ENCODE data around the gene NME8.

NME8 gene

DNA sequence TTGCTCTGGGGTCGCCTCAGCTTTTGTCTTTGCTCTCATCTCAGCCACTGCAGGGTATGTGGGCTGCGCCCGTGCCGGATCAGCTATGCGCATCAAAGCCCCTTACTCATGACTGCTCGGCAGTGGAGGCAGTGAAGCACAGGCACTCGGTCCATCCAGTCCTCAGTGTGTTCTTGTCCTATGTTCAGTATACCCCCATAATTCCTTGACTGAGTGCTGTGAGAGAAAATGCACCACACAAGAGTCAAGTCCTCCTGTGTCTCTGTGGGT lies 99.5 kb downstream of the NME8 start:
- no peak for DNase-seq (ENCODE audit: low read depth)
- H3K4me3 ChIP-seq (ENCODE audit: low read length), result no peak overlapping the region
- no peak for TF ChIP-seq CTCF (conservative IDR thresholded peaks at IDR 0.05; ENCODE audit: low read depth, low read length)
